GM21825 (cell line): Measurements from ENCODE around the gene LIMA1.
"Not testable (repeated sequence)": the region's sequence is repeated elsewhere in the genome, so short reads cannot be mapped to it uniquely, and the experiment has no call there.

ENCODE experiments used
- ATAC-seq: cut with Tn5 transposase; IDR thresholded peaks from one replicate; pipeline ENCODE4 v1.9.1; 2021; ENCODE audit warnings: mild to moderate bottlenecking, moderate library complexity; ENCODE audit not compliant: unreplicated experiment

LIMA1 gene

GRCh38 chr12:50290692-50291091 lies 7.4 kb upstream of the LIMA1 start:
- not testable (repeated sequence) for ATAC-seq

GRCh38 chr12:50287271-50287670 lies 4.0 kb upstream of the LIMA1 start:
- no peak for ATAC-seq

DNA sequence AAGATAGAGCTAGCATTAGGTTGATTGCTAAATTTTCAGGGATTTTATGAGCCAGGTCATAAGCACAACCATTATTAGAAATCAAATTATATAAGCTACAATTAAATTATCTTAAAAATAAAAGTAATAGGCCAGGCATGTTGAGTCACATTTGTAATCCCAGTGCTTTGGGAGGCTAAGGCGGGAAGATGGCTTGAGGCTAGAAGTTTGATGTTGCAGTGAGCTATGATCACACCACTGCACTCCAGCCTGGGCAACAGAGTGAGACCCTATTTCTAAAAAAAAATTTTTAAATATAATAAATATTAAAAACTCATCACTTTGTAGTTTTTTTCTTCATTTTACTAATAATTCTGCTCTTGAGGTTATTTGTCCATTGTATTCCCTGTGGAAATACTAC lies 1.9 kb upstream of the LIMA1 start:
- ATAC-seq, result no peak

DNA sequence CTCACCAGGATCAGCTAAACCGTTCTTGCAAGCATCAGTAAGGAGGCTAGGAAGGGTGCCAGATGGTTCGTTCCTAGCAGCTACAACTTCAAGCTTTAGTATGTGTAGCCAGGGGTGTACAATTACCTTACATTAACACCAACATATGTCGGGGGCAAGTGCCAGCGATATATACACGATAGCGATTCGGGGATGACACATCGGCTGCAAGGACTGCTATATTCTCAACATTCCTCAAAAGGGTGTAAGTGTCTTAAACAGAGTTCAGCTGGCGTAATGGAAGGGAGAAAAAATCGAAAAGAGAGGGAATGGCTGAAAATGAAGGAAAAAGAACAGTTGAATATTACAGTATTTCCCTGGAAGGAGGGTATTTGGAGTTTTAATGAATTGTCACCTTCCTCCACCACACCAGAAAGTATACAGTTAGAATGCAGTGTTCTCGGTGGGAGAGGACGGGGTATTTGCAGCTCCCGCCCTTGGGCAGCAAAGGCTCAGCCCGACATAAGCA lies 545 bp downstream of the LIMA1 start:
- ATAC-seq, result no peak

DNA sequence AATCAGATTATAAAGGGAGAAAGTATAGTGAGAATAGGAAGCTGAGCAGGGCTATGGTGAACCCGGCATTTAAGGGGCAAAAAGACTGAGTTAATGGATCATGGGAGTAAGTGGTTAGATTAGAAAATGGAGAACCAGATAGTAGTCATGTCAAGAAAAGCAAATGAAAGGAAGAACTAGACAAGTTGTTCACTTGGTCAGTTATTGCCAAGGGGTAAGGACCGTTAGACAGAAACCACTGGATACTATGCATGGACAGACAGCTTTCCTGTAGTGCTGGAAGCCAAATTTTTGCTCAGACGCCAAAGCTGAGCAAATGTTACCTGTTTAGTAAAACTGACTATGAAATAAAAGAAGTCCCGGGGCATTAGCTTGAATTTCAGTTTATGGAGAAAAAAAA lies 3.8 kb downstream of the LIMA1 start:
- no peak for ATAC-seq

DNA sequence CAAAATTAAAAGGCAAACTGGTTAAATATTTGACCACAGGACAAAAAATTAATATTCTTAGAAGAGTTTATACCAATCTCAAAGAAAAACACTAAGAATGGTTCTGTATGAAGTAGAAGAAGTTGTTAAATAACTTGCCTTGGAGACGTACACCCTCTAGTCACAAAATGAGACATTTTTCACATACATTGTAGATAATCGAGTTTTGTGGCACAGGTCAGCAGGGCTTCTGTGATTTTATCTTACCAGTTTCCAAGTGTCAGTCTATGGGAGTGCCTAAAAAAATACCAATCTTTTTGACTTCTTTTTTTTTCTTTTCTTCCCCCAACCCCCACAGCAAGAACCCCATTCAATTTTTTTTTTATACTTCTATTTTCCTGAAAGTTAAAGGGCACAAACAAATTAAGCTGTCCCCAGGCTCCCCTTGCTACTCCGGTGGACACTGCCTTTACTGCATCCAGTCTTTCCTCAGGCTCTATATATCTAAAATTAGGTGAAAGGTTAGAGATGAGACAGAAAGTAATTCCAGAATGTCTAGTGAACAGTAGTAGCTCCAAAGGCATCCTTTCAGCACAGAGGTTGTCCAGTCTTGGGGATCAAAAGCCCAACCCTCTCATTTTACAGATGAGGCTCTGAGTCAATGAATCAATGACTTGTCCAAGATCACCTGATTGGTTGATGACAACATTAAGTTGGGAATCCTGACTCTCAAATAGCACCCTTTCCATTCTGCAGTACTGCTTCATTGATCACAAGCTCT lies 6.2 kb downstream of the LIMA1 start:
- ATAC-seq, result no peak

GRCh38 chr12:50276068-50276467 lies 7.3 kb downstream of the LIMA1 start:
- ATAC-seq, result no peak

DNA sequence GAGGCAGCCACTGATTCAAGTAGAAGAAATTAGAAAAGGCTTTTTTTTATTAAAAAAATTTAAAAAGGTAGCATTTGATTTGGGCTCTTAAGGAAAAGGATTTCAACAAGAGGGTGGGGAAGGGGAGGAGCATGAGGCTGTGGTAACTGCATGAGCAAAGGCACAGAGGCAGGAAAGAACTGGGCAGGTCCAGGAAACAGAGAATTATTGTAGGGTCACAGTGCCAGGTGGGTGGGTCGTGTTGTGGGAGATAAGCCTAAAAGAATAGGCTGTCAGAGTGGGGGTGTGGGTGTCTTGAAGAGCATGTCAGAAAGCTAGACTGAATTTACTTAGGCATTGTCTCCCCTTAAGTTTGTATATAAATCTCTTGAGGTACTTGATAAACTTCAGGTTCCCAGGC lies 7.8 kb downstream of the LIMA1 start:
- ATAC-seq, result no peak

DNA sequence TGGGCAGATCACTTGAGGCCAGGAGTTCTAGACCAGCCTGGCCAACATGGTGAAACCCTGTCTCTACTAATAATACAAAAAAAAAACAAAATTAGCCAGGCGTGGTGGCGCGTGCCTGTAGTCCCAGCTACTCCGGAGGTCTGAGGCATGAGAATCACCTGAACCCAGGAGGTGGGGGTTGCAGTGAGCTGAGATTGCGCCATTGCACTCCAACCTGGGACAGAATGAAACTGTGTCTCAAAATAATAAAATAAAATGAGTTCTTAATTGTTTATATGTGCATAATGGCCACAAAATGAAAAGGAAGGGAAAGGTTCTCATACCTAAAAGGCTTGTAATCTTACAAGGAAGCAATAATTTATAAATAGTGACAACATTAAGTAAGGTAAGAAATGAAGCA lies 8.2 kb downstream of the LIMA1 start:
- ATAC-seq, result not testable (repeated sequence)

- no peak for ATAC-seq
Observed at GRCh38 chr12:50271724-50272247, 11.5 kb downstream of the LIMA1 start.

DNA sequence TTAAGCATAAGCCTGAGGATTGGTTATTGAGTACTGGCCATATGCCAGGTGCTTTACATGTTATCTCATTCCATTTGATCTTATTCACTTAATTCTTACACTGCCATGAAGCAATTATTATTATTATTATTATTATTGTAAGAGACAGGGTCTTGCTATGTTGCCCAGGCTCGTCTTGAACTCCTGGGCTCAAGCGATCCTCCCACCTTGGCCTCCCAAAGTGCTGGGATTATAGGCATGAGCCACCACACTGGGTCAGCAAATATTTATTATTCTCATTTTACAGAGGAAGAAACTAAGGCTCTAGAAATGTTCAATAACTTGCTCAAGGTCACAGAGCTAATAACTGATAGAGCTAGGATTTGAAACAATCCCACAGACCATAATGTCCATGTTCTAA lies 14.8 kb downstream of the LIMA1 start:
- ATAC-seq, result no peak

DNA sequence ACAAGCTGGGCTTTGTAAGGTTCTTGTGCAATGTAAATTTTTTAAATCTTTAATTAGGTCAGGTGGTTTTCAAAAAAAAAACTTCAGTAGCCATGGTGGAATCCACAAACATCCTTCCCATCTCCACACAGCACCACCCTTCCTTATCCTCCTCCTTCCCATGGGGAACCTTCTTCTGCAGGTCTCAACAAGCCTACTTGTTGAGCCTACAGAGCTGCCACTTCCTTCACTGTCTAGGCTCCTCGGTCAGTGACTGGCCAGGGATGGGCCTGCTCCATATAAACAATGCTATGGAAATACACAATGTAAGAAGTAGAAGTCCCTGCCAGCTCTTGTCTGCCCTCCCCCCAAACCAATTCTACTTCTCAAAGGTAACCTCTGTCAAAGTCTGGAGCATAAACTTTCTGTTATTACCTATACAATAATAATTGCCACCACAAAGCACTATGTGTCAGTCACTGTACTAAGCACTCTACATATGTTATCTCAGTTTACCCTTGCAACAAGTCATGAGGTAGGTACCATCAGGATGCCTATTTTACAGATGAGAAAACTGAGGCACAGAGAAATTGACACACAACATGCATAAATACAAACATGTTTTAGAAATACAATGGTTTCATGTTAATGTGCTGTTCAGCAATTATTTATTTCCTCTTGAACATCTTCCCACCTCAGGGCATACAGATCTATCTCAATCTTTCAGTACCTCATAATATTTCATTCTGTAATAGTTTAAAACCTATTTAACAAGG lies 17.4 kb downstream of the LIMA1 start:
- no peak for ATAC-seq

DNA sequence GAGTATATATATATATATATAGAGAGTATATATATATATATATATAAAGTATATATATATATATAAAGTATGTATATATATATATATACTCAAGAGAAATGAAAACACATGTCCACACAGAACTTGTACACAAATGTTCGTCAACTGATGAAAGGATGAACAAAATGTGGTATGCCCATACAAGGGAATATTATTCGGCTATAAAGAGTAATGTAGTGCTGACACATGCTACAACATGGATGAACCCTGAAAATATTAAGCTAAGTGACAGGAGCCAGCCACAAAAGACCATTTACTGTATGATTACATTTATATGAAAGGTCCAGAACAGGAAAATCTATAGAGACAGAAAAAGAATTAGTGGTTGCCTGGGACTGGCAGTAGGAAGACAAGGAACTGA lies 19.5 kb downstream of the LIMA1 start:
- no peak for ATAC-seq

DNA sequence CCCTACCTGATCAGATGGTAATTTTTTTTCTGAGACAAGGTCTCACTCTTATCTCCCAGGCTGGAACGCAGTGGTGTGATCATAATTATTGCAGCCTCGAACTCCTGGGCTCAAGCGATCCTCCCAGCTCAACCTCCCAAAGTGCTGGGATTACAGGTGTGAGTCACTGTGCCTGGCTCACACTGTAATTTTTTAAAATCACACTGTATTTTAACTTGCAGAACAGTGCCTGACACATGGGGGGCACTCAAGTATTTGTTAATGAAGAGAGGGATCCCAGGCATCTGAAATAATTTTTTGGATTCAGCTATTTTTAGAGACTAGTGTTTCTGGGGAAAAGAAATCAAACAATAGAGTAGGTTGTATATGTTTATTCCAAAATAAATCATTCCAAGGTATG lies 21.7 kb downstream of the LIMA1 start:
- ATAC-seq, result no peak

DNA sequence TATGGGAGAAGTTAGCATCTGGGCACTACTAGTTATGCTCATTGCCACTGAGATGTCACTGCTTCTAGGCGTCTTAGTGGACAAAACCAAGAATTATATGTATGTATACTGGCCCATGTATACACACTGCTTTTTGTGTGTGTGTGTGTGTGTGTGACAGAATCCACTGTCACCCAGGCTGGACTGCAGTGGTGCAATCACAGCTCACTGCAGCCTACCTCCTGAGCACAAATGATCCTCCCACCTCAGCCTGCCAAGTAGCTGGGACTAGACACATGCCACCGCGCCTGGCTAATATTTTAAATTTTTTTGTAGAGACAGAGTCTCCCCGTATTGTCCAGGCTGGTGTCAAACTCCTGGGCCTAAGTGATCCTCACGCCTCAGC lies 25.2 kb downstream of the LIMA1 start:
- ATAC-seq, result no peak

DNA sequence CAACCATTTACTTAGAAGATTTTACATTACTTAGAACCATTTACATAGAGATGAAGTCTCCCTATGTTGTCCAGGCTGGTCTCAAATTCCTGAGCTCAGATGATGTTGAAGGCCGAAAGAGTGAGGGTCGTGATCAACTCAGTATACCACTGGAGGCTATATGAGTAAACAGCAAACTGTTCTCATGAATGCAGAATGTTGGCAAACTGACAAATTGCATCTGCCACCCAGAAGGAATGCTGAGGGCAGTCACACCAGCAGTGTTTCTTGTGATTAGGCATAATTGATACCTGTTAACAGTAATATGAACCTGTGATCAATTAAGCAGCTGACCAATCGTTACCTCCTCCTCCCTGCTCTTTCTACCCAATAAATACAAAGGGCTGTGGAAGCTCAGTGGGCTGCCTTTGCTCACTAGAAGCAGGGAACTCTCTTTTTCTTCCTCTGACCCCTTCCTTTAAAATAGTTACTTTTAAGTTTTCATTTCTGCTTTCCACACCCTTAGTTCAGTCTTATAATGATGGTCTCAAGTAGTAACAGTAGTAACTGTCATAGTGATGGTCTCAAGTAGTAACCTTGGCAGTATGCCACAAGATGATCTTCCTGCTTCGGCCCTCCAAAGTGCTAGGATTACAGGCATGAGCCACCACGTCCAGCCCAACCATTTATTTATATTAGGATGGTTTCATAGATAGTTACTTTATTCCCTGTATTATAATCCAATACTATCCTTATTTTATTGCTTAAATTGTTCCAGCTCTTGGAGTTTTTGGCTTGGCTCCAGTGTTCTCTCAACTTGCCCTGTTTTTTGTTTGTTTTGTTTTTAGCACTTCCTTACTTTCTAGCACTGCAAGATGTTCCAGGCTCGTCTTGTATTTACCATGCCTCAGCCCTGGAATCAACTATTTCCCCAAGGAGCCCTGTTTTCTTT lies 25.8 kb downstream of the LIMA1 start:
- ATAC-seq, result no peak

- ATAC-seq, result no peak
Observed at GRCh38 chr12:50256761-50257160, 26.6 kb downstream of the LIMA1 start.

DNA sequence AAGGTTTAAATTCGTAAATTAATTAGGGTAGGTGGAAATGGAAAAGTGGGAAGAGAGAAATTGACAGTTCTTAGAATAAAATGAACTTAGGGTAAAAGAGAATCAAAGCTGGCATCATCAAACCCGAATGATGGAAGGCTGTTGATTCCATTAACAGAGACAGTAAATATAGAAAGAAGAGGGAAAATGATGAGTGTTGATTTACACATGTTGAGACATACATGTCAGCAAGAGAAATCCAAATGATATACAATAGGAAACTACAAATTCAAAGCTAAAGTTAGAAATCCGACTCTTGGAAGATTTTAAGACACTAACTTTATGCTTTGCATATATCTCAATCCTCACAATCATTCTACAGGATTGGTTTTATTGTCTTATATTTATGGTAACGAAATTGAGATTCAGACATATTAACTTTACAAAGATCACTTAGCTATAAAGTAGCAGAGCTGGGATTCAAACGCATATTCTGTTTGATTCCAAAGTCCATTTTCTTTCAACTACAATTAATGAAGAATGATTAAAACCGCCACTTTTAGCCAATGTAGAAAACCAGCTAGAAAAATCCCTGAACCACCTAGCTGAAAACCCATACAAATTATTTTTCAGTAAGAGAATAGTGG lies 30.2 kb downstream of the LIMA1 start:
- ATAC-seq, result no peak

GRCh38 chr12:50251619-50252252 lies 31.6 kb downstream of the LIMA1 start:
- ATAC-seq, result no peak
